ENCODE results near the gene CYTH1.

CYTH1 gene

GRCh38 chr17:78667741-78668640 lies 114.1 kb downstream of the CYTH1 start:
- no peak overlapping the region for H3K27ac ChIP-seq
- no peak overlapping the region for H3K4me3 ChIP-seq (ENCODE audit: low read depth, low read length)
- no peaks in the 10 kb centered on the region for H3K9me3 ChIP-seq (ENCODE audit: severe bottlenecking)
- peaks cover 23% of the 10 kb centered on the region for H3K36me3 ChIP-seq
- no peak for DNase-seq
- H3K27me3 ChIP-seq (ENCODE audit: insufficient read depth, low read depth, severe bottlenecking), result no peaks in the 10 kb centered on the region
- TF ChIP-seq CTCF (IDR thresholded peaks at IDR 0.05; ENCODE audit: low read depth, low read length), result no peak

GRCh38 chr17:78667091-78667490 lies 115.0 kb downstream of the CYTH1 start:
- Histone ChIP-seq H3K27ac (no peak overlapping the region), H3K4me3 (ENCODE audit: low read depth, low read length) (no peak overlapping the region), H3K27me3 (ENCODE audit: insufficient read depth, low read depth, severe bottlenecking) (no peaks in the 10 kb centered on the region), H3K36me3 (peaks cover 14% of the 10 kb centered on the region), H3K9me3 (ENCODE audit: severe bottlenecking) (no peaks in the 10 kb centered on the region)
- no peak for TF ChIP-seq CTCF (IDR thresholded peaks at IDR 0.05; ENCODE audit: low read depth, low read length)
- no peak for DNase-seq

- no peak overlapping the region for H3K27ac ChIP-seq
Observed at GRCh38 chr17:78665952-78666920, 115.8 kb downstream of the CYTH1 start.

GRCh38 chr17:78665387-78665951 lies 116.6 kb downstream of the CYTH1 start:
- H3K36me3 ChIP-seq, result peaks cover 9% of the 10 kb centered on the region; the same call in 1 of the 2 replicates
- H3K4me3 ChIP-seq (ENCODE audit: low read depth, low read length), result no peak overlapping the region
- no peak overlapping the region for H3K27ac ChIP-seq
- no peaks in the 10 kb centered on the region for H3K9me3 ChIP-seq (ENCODE audit: severe bottlenecking)
- no peaks in the 10 kb centered on the region for H3K27me3 ChIP-seq (ENCODE audit: insufficient read depth, low read depth, severe bottlenecking)
- DNase-seq, result no peak
- no peak for TF ChIP-seq CTCF (IDR thresholded peaks at IDR 0.05; ENCODE audit: low read depth, low read length)

More at GRCh38 chr17:78665952-78666920, 115.8 kb downstream of the CYTH1 start:
- no peak for TF ChIP-seq CTCF (IDR thresholded peaks at IDR 0.05; ENCODE audit: low read depth, low read length)
- H3K36me3 ChIP-seq, result peaks cover 9% of the 10 kb centered on the region; the same call in 1 of the 2 replicates
- no peak for DNase-seq
- H3K9me3 ChIP-seq (ENCODE audit: severe bottlenecking), result no peaks in the 10 kb centered on the region
- no peaks in the 10 kb centered on the region for H3K27me3 ChIP-seq (ENCODE audit: insufficient read depth, low read depth, severe bottlenecking)
- no peak overlapping the region for H3K4me3 ChIP-seq (ENCODE audit: low read depth, low read length)

- TF ChIP-seq CTCF (IDR thresholded peaks at IDR 0.05; ENCODE audit: low read depth, low read length), result no peak
Observed at GRCh38 chr17:78664476-78665386, 117.3 kb downstream of the CYTH1 start.

More at GRCh38 chr17:78664476-78665386, 117.3 kb downstream of the CYTH1 start:
- Histone ChIP-seq H3K9me3 (ENCODE audit: severe bottlenecking) (no peaks in the 10 kb centered on the region), H3K27me3 (ENCODE audit: insufficient read depth, low read depth, severe bottlenecking) (no peaks in the 10 kb centered on the region), H3K4me3 (ENCODE audit: low read depth, low read length) (no peak overlapping the region), H3K27ac (no peak overlapping the region), H3K36me3 (peaks cover 9% of the 10 kb centered on the region; the same call in 1 of the 2 replicates)
- no peak for DNase-seq
